Heart right ventricle (tissue), 16 donors: Measurements from ENCODE around the gene TMEM229B. TPM values are rescaled to one million over a fixed set of nuclear protein-coding genes. Genes with fewer than 3 reads are reported as not detected.
A peak's percentile ranks its signal among the peaks of the same experiment; 100 is the strongest.

Experiments
- ATAC-seq, 8 donors: fragments of 200-7000 bp; cut with Tn5 transposase; one replicate each; pipeline ENCODE4 v1.9.1; 2020; ENCODE audit warnings: mild to moderate bottlenecking in 8 of 8, moderate library complexity in 8 of 8, moderate number of reproducible peaks in 1 of 8
- DNase-seq, 2 donors: peaks; one replicate each; pipeline ENCODE4 v3.0.0-alpha.2; 2020
- H3K27ac ChIP-seq, 10 donors: fragments of 200-600 bp; sonication (generic) in 2 of 10; one replicate each; pipeline versions ENCODE4 v1.5.0 to v1.8.0; 2020 to 2022; ENCODE audit warnings: mild to moderate bottlenecking in 3 of 10
- H3K27me3 ChIP-seq, 7 donors: fragments of 200-600 bp; one replicate each; pipeline ENCODE4 v1.8.0; 2021 to 2022; ENCODE audit warnings: mild to moderate bottlenecking in 2 of 7
- H3K36me3 ChIP-seq, 9 donors: fragments of 200-600 bp; sonication (generic) in 1 of 9; one replicate each; pipeline versions ENCODE4 v1.5.0 to v1.8.0; 2020 to 2022; ENCODE audit warnings: mild to moderate bottlenecking in 2 of 9
- H3K4me1 ChIP-seq, 9 donors: fragments of 200-600 bp; sonication (generic) in 1 of 9; one replicate each; pipeline versions ENCODE4 v1.5.0 to v1.8.0; 2020 to 2022; ENCODE audit warnings: mild to moderate bottlenecking in 4 of 9
- H3K4me3 ChIP-seq, 10 donors: fragments of 200-600 bp; sonication (generic) in 2 of 10; one replicate each; pipeline versions ENCODE4 v1.5.0 to v1.8.0; 2020 to 2022; ENCODE audit warnings: mild to moderate bottlenecking in 7 of 10, moderate library complexity in 2 of 10
- H3K9me3 ChIP-seq, 11 donors: fragments of 200-600 bp in 10 of 11; sonication (generic) in 2 of 11; one replicate each; pipeline versions ENCODE4 v1.5.0 to v1.8.0; 2013 to 2022; ENCODE audit warnings: mild to moderate bottlenecking in 2 of 11, control low read depth in 1 of 11, moderate library complexity in 1 of 11
- WGBS, 2 donors: extraction: QIAGEN DNeasy Blood & Tissue Kit; methylation state at CpG; one replicate each; pipeline ENCODE4 v1.1.7; 2013; ENCODE audit warnings: inconsistent platforms in 1 of 2; 5-methylcytosine and 5-hydroxymethylcytosine counted together
- intact Hi-C, 10 donors: fragments of 100-400 bp; cut with DNase I; formaldehyde crosslinking; loops; one replicate each; pipeline versions ENCODE4 v1.11.1 to v1.14.2; 2022
- polyA plus RNA-seq, 2 donors: library from polyadenylated mRNA; stranded (reverse); fragments of 200-250 nt; gene quantifications; one replicate each; pipeline ENCODE4 v1.2.3, GENCODE V29; 2013
- total RNA-seq, 10 donors: library from RNA; stranded (reverse); fragmentation: NEBNext Ultra II Directional in 3 of 10; extraction: Animal tissue kit (Norgen Biotek cat#: 25700) in 3 of 10; gene quantifications; one replicate each; pipeline versions ENCODE4 v1.2.1 to v1.2.4, GENCODE V29; 2021 to 2023
- TF ChIP-seq, protein P1 (sequence below), 9 donors: fragments of 200-600 bp; sonication (generic) in 2 of 9; IDR thresholded peaks; one replicate each; pipeline versions ENCODE4 v1.5.0 to v1.8.0; 2021 to 2022; ENCODE audit warnings: antibody characterized with exemption in 9 of 9, mild to moderate bottlenecking in 5 of 9, moderate library complexity in 1 of 9
- donor health status: Arrhythmogenic right ventricular cardiomyopathy.
- donor health status: ischemic (EF 13 %, LVEDD 7.1; RV severe dilation, severe dysfunction).
- donor health status: healthy with polysubstance abuse.
- donor health status: DM: no; HTN: yes; CAD: no.
- donor health status: DM: no; HTN: no; CAD: no.
- donor health status: ischemic (EF 25% LVEDD 6.9; RV normal size, moderate dysfunction).
- donor health status: ischemic (EF 25% LVEDD 5.7; RV mildly dilated, moderate dysfunction).
- donor health status: healthy.
- donor health status: DM: yes; HTN: yes; CAD: no.
- donor health status: Ischemic cardiomyopathy.
- donor health status: ischemic (EF 35%, LVEDD 5.7; RV mildly dilated, moderate dysfunction).
- donor health status: nonischemic (EF 11% LVEDD 7.7; RV severe dilation, severe dysfunction).
- donor health status: DM: yes; HTN: yes; CAD: no.
- donor health status: PGD.
- donor health status: ischemic (EF 29% LVEDD 5.4; RV normal size, mild dysfunction).
- donor health status: nonischemic (EF 23%, LVEDD 6.1; RV moderate dilation, normal function).

The TMEM229B gene
- total and polyA plus RNA-seq, 12 donors: 0.51 to 5.9 (median 1.6) TPM

GRCh38 chr14:67524634-67524963 lies 36.1 kb upstream of the TMEM229B start:
- WGBS, 2 donors: 66 to 81% methylated on average over 3 of the region's 3 CpGs
- Histone ChIP-seq H3K4me1 (peaks cover 0 to 6% (median 0%) of the 10 kb centered on the region in 9 donors), H3K9me3 (no peaks in the 10 kb centered on the region), H3K36me3 (no peaks in the 10 kb centered on the region), H3K27ac (no peak overlapping the region), H3K4me3 (no peak overlapping the region), H3K27me3 (peaks cover 0 to 64% (median 18%) of the 10 kb centered on the region in 7 donors)
- TF ChIP-seq, protein P1, sequence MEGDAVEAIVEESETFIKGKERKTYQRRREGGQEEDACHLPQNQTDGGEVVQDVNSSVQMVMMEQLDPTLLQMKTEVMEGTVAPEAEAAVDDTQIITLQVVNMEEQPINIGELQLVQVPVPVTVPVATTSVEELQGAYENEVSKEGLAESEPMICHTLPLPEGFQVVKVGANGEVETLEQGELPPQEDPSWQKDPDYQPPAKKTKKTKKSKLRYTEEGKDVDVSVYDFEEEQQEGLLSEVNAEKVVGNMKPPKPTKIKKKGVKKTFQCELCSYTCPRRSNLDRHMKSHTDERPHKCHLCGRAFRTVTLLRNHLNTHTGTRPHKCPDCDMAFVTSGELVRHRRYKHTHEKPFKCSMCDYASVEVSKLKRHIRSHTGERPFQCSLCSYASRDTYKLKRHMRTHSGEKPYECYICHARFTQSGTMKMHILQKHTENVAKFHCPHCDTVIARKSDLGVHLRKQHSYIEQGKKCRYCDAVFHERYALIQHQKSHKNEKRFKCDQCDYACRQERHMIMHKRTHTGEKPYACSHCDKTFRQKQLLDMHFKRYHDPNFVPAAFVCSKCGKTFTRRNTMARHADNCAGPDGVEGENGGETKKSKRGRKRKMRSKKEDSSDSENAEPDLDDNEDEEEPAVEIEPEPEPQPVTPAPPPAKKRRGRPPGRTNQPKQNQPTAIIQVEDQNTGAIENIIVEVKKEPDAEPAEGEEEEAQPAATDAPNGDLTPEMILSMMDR (IDR thresholded peaks at IDR 0.05): no peak
- DNase-seq: no peak
- intact Hi-C loops: loop anchor here in 2 of 10 donors (10.0 kb wide), 2 partner anchors 50 to 180 kb away; partner anchors contain the start of gene RDH12 (in 1 of the 2)
- ATAC-seq: no peak

DNA sequence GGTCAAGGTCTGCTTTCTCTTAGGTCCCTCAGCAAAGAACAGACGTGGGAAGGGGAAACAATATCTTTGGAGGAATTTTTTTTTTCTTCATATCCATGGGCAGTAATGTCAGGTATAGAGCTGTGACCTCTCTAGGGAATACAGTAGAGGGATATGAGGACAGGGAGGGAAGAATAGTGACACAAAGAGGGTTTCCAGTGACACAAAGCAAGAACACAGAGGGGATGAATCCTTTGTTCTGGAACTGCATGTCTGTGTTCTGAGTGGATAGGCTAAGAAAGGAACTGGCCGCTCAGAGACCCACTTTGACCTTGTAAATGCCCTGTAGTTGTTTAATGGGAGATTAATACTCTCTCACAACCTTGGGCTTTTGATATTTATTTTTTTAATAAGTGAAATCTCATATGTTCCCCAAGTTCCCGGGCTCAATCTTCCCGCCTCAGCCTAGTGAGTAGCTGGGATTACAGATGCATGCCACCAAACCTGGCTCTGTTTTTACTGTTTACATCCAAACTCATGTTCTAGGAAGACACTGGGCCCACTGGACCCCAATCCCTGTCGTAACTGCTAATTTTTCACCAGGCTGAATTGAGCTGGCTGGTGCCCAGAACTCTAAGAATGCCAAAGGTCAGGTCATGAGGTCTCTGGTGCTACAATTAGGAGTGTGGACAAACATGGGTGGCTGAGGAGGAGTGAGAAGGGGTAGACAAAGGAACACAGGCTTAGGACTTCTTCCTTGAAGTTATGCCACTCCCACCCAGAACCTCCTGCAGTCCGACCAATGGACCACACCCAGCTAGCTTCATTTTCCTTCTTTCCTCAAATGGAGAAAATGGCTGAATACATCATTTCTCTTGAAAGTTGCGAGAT lies 35.5 kb upstream of the TMEM229B start:
- no peak overlapping the region for H3K4me3 ChIP-seq
- peaks cover 0 to 70% (median 23%) of the 10 kb centered on the region in 7 donors for H3K27me3 ChIP-seq
- WGBS, 2 donors: 70 to 79% methylated on average over 7 of the region's 7 CpGs
- H3K9me3 ChIP-seq: no peaks in the 10 kb centered on the region
- ATAC-seq: no peak
- no peak for DNase-seq
- TF ChIP-seq, protein P1 (IDR thresholded peaks at IDR 0.05): no peak
- H3K27ac ChIP-seq: no peak overlapping the region
- H3K4me1 ChIP-seq: peaks cover 0 to 6% (median 0%) of the 10 kb centered on the region in 9 donors
- H3K36me3 ChIP-seq: no peaks in the 10 kb centered on the region
- intact Hi-C loops: loop anchor here in 2 of 10 donors (10.0 kb wide), 2 partner anchors 51 to 181 kb away; partner anchors contain the start of gene RDH12 (in 1 of the 2)

GRCh38 chr14:67522270-67522669 lies 33.7 kb upstream of the TMEM229B start:
- Histone ChIP-seq H3K4me1 (peaks cover 0 to 8% (median 0%) of the 10 kb centered on the region in 9 donors), H3K4me3 (no peak overlapping the region), H3K27me3 (peaks cover 0 to 86% (median 30%) of the 10 kb centered on the region in 7 donors), H3K36me3 (no peaks in the 10 kb centered on the region), H3K9me3 (no peaks in the 10 kb centered on the region), H3K27ac (no peak overlapping the region)
- ATAC-seq (peak in 2 of 8 donors; percentile 15 to 35), DNase-seq (no peak)
- WGBS, 2 donors: 26 to 52% methylated on average over 2 of the region's 2 CpGs
- TF ChIP-seq, protein P1 (IDR thresholded peaks at IDR 0.05): no peak
- intact Hi-C loops: loop anchor here in 2 of 10 donors (10.0 kb wide), 2 partner anchors 53 to 183 kb away; partner anchors contain the start of gene RDH12 (in 1 of the 2)

DNA sequence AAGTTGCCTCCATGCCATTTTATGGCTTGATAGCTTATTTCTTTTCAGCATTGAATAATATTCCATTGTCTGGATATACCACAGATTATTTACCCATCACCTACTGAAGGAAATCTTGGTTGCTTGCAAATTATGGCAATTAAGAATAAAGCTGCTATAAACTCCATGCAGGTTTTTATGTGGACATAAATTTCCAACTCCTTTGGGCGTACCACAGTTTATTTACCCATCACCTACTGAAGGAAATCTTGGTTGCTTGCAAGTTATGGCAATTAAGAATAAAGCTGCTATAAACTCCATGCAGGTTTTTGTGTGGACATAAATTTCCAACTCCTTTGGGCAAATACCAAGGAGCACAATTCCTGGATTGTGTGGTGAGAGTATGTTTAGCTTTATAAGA lies 32.0 kb upstream of the TMEM229B start:
- WGBS, 2 donors: 93% methylated on average over 1 of the region's 1 CpG
- no peak overlapping the region for H3K27ac ChIP-seq
- H3K4me3 ChIP-seq: no peak overlapping the region
- peaks cover 0 to 82% (median 30%) of the 10 kb centered on the region in 7 donors for H3K27me3 ChIP-seq
- TF ChIP-seq, protein P1 (IDR thresholded peaks at IDR 0.05): no peak
- no peaks in the 10 kb centered on the region for H3K36me3 ChIP-seq
- H3K9me3 ChIP-seq: no peaks in the 10 kb centered on the region
- ATAC-seq: no peak
- no peak for DNase-seq
- intact Hi-C loops: loop anchor here in 2 of 10 donors (10.0 kb wide), 2 partner anchors 54 to 184 kb away; partner anchors contain the start of gene RDH12 (in 1 of the 2)
- H3K4me1 ChIP-seq: peaks cover 0 to 24% (median 3%) of the 10 kb centered on the region in 9 donors
